ENCODE results near the gene TMEM91. TPM values are rescaled to one million over a fixed set of nuclear protein-coding genes. Genes with fewer than 3 reads are reported as not detected.
"Not testable (repeated sequence)": the region's sequence is repeated elsewhere in the genome, so short reads cannot be mapped to it uniquely, and the experiment has no call there.

Gene TMEM91
- 1.8 and 1.9 TPM in 2 replicates for total RNA-seq (2014; rRNA removed; shearing (Covaris generic))
- 0.68 and 5.1 TPM in 2 replicates for polyA plus RNA-seq (2014; cell fraction: nucleus; rRNA removed)

GRCh38 chr19:41376241-41376997, at the start of gene TMEM91:
Gene TMEM91 (plus strand): TSS chr19:41376533. CDS start chr19:41378310, 1,777 bp downstream.
- DNase-seq (ENCODE audit: extremely low read depth, low read depth) = no peak

- no peak for DNase-seq (ENCODE audit: extremely low read depth, low read depth)
Measured at GRCh38 chr19:41327076-41327575, 49.2 kb upstream of the TMEM91 start.

GRCh38 chr19:41327576-41328156, 48.7 kb upstream of the TMEM91 start:
- no peak for DNase-seq (ENCODE audit: extremely low read depth, low read depth)

- no peak for DNase-seq (ENCODE audit: extremely low read depth, low read depth)
Measured at GRCh38 chr19:41328157-41328841, 48.0 kb upstream of the TMEM91 start.

GRCh38 chr19:41328842-41329225, 47.5 kb upstream of the TMEM91 start:
- DNase-seq (ENCODE audit: extremely low read depth, low read depth) = no peak

- DNase-seq (ENCODE audit: extremely low read depth, low read depth) = no peak
Measured at GRCh38 chr19:41330481-41330880, 45.9 kb upstream of the TMEM91 start.

GRCh38 chr19:41330946-41331678, 45.2 kb upstream of the TMEM91 start:
- DNase-seq (ENCODE audit: extremely low read depth, low read depth) = no peak

GRCh38 chr19:41332000-41332399, 44.3 kb upstream of the TMEM91 start:
- DNase-seq (ENCODE audit: extremely low read depth, low read depth) = no peak

- no peak for DNase-seq (ENCODE audit: extremely low read depth, low read depth)
Measured at GRCh38 chr19:41332468-41332867, 43.9 kb upstream of the TMEM91 start.

GRCh38 chr19:41334793-41335192, 41.5 kb upstream of the TMEM91 start:
- DNase-seq (ENCODE audit: extremely low read depth, low read depth) = no peak

- DNase-seq (ENCODE audit: extremely low read depth, low read depth) = no peak
Measured at GRCh38 chr19:41335467-41335866, 40.9 kb upstream of the TMEM91 start.

GRCh38 chr19:41339936-41340335, 36.4 kb upstream of the TMEM91 start:
- no peak for DNase-seq (ENCODE audit: extremely low read depth, low read depth)

GRCh38 chr19:41341669-41342490, 34.5 kb upstream of the TMEM91 start:
- no peak for DNase-seq (ENCODE audit: extremely low read depth, low read depth)

- DNase-seq (ENCODE audit: extremely low read depth, low read depth) = no peak
Measured at GRCh38 chr19:41344162-41344561, 32.2 kb upstream of the TMEM91 start.

GRCh38 chr19:41346916-41347315, 29.4 kb upstream of the TMEM91 start:
- DNase-seq (ENCODE audit: extremely low read depth, low read depth) = not testable (repeated sequence)

GRCh38 chr19:41350735-41351338, 25.5 kb upstream of the TMEM91 start:
- DNase-seq (ENCODE audit: extremely low read depth, low read depth) = no peak

- peak; percentile 19 for DNase-seq (ENCODE audit: extremely low read depth, low read depth)
Measured at GRCh38 chr19:41351339-41352245, 24.7 kb upstream of the TMEM91 start.

GRCh38 chr19:41352279-41352608, 24.1 kb upstream of the TMEM91 start:
- DNase-seq (ENCODE audit: extremely low read depth, low read depth) = no peak
